IPS-18a (cell line): Measurements from ENCODE around the gene TTBK2.

Experiments
- H3K27ac ChIP-seq: one replicate; pipeline ENCODE4 v1.5.1; 2013; ENCODE audit warnings: low read length
- H3K27me3 ChIP-seq: one replicate; pipeline ENCODE4 v1.6.1; 2013; ENCODE audit warnings: mild to moderate bottlenecking, low read length; ENCODE audit not compliant: control insufficient read depth, insufficient read depth
- H3K36me3 ChIP-seq: one replicate; pipeline ENCODE4 v1.6.1; 2013; ENCODE audit warnings: low read depth, low read length; ENCODE audit not compliant: control insufficient read depth
- H3K4me1 ChIP-seq: one replicate; pipeline ENCODE4 v1.6.1; 2013; ENCODE audit warnings: low read depth, low read length; ENCODE audit not compliant: control insufficient read depth
- H3K4me3 ChIP-seq: one replicate; pipeline ENCODE4 v1.5.1; 2013; ENCODE audit warnings: low read length
- H3K9ac ChIP-seq: one replicate; pipeline ENCODE4 v1.6.1; 2013; ENCODE audit warnings: mild to moderate bottlenecking, low read length, moderate library complexity
- H3K9me3 ChIP-seq: one replicate; pipeline ENCODE4 v1.6.1; 2013; ENCODE audit warnings: low read depth, low read length; ENCODE audit not compliant: control insufficient read depth

Gene TTBK2

DNA sequence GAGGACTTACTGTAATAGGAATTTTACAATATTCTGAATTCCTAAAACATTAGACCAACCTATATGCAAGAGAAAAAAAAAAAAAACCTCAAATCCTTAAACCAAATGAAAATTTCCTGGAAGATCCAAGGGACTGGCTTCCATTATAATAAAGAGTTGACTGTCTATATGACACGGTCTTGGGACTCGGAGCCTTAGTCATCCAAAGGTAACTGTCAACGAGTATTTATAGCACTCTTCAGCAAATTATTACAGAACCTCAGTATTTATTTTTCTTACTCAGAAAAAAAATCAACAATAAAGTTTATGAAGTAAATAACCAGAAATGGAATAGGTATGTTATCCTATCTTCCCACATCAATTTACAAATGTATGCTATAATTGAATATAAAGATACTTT, 66.0 kb downstream of the TTBK2 start:
- Histone ChIP-seq H3K4me3 (no peak overlapping the region), H3K27ac (no peak overlapping the region), H3K36me3 (no peaks in the 10 kb centered on the region), H3K9ac (no peak overlapping the region), H3K9me3 (no peaks in the 10 kb centered on the region), H3K4me1 (no peaks in the 10 kb centered on the region), H3K27me3 (no peaks in the 10 kb centered on the region)

DNA sequence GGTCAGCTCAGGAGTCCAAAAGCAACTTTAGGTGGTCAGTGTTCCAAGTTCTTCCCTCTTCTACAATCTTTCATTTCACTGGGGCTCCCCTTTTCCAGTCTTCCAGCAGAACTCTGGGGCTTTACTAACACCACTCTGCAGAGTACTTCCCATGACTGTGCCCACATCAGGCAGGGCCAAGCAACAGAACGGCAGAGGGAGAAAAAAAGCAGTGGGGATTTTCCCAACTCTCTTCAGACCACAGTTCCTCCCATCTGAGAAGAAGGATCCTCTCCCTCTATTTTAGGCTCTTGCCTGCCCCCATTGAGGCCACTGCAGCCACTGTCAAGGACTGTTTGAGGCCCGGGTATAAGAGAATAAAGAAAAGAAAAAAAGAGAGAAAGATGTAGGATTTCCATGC, 70.7 kb downstream of the TTBK2 start:
- H3K27me3 ChIP-seq = no peaks in the 10 kb centered on the region
- H3K9me3 ChIP-seq = no peaks in the 10 kb centered on the region
- no peak overlapping the region for H3K4me3 ChIP-seq
- no peaks in the 10 kb centered on the region for H3K36me3 ChIP-seq
- no peak overlapping the region for H3K27ac ChIP-seq
- no peak overlapping the region for H3K9ac ChIP-seq
- peaks cover 5% of the 10 kb centered on the region for H3K4me1 ChIP-seq

DNA sequence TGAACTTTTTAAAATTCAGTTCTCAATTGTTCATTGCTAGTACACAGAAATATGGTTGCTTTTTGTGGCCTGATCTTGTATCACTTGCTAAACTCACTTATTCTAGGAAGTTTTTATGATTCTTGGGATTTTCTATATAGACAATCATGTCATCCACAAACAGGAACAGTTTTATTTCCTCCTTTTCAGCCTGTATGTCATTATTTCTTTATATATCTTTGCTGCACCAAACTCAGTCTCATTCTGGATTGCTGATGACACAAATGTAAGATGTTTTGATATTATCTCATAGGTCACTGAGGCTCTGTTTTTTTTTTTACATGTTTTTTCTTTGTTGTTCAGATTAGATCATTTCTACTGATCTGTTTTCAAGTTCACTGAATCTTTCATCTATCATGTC, 71.7 kb downstream of the TTBK2 start:
- no peak overlapping the region for H3K27ac ChIP-seq
- H3K9me3 ChIP-seq = no peaks in the 10 kb centered on the region
- no peaks in the 10 kb centered on the region for H3K36me3 ChIP-seq
- no peaks in the 10 kb centered on the region for H3K27me3 ChIP-seq
- H3K4me3 ChIP-seq = no peak overlapping the region
- peaks cover 5% of the 10 kb centered on the region for H3K4me1 ChIP-seq
- no peak overlapping the region for H3K9ac ChIP-seq

DNA sequence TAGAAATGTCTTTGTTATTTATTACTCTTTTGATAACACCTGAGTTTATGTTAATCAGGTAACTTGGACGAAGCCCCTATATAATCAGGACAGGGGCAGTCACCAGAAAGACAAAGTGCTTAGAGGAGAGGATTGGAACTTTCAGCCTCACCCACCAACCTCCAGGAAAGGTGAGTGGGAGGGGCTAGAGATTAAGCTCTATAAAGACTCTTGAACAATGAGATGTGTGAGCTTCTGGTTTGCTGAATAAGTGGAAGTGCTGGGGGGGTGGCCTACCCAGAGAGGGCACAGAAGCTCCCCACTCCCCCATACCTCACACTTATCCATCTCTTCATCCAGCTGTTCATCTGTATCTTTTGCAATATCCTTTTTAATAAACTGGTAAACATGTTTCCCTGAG, 73.9 kb downstream of the TTBK2 start:
- H3K4me1 ChIP-seq = peaks cover 5% of the 10 kb centered on the region
- H3K4me3 ChIP-seq = no peak overlapping the region
- no peak overlapping the region for H3K9ac ChIP-seq
- H3K27me3 ChIP-seq = no peaks in the 10 kb centered on the region
- no peaks in the 10 kb centered on the region for H3K9me3 ChIP-seq
- H3K36me3 ChIP-seq = no peaks in the 10 kb centered on the region
- no peak overlapping the region for H3K27ac ChIP-seq

DNA sequence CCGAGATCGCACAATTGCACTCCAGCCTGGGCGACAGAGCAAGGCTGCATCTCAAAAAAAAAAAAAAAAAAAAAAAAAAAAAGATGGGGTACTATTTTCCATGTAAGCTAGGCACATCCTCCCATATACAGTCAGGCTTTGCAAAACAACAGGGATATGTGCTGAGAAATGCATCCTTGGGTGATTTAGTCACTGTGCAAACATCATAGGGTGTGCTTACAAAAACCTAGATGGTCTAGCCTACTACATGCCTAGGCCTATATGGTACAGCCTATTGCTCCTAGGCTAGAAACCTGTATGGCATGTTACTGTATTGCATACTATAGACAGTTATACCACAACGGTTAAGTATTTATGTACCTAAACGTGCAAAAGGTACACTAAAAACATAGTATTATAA, 75.0 kb downstream of the TTBK2 start:
- Histone ChIP-seq H3K4me1 (peaks cover 5% of the 10 kb centered on the region), H3K4me3 (no peak overlapping the region), H3K9ac (no peak overlapping the region), H3K36me3 (no peaks in the 10 kb centered on the region), H3K27me3 (no peaks in the 10 kb centered on the region), H3K27ac (no peak overlapping the region), H3K9me3 (no peaks in the 10 kb centered on the region)

DNA sequence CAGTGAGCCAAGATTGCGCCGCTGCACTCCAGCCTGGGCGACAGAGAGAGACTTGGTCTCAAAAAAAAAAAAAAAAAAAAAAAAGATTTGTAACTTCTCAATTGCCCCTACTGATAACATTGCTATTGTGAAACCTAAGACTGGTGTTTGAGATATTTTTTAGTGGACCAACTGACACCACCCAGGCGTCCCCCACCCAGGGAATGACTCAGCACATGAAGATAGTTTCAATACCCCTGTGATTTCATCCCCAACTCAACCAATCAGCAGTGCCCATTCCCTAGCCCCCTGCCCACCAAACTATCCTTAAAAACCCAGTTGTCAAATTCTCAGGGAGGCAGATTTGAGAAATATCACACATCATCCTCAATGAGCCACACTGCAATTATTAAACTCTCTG, 76.9 kb downstream of the TTBK2 start:
- no peaks in the 10 kb centered on the region for H3K27me3 ChIP-seq
- no peaks in the 10 kb centered on the region for H3K9me3 ChIP-seq
- peaks cover 5% of the 10 kb centered on the region for H3K4me1 ChIP-seq
- no peak overlapping the region for H3K27ac ChIP-seq
- no peak overlapping the region for H3K9ac ChIP-seq
- H3K4me3 ChIP-seq = no peak overlapping the region
- no peaks in the 10 kb centered on the region for H3K36me3 ChIP-seq

DNA sequence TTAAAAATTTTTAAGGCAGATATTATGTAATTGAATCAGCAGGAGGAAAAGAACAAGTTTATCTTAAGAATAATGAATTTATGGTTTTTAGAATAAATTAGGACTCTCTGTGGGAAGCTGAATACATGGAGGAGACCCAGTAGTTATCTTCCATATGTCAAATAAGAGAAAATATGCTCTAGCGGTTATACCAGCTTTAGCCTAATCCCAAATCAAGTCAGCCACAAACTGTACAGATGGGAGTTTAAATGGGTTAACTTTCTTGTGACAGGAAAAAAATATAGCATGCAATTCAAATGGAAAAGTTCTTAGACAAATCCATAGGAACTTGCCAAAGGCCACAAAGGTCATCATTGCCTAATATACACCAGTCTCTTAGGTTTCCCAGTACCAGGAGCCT, 84.3 kb downstream of the TTBK2 start:
- Histone ChIP-seq H3K27ac (no peak overlapping the region), H3K9ac (no peak overlapping the region), H3K4me3 (no peak overlapping the region), H3K36me3 (no peaks in the 10 kb centered on the region), H3K4me1 (no peaks in the 10 kb centered on the region), H3K9me3 (no peaks in the 10 kb centered on the region), H3K27me3 (no peaks in the 10 kb centered on the region)

DNA sequence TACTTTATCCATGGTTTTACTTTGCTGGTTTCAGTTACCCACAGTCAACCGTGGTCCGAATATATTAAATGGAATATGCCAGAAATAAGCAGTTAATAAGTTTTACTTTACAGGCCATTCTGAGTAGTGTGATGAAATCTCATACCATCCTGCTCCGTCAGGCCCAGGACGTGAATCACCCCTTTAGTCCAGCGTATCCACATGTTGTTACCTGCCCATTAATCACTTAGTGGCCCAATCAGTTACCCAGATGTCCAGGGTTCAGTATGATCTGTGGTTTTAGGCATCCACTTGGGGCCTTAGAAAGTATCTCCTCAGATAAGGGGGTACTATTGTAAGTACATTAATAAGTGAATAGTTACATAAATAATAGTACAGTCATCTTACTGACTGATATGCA, 88.0 kb downstream of the TTBK2 start:
- no peak overlapping the region for H3K9ac ChIP-seq
- H3K4me3 ChIP-seq = no peak overlapping the region
- no peaks in the 10 kb centered on the region for H3K9me3 ChIP-seq
- no peak overlapping the region for H3K27ac ChIP-seq
- no peaks in the 10 kb centered on the region for H3K4me1 ChIP-seq
- no peaks in the 10 kb centered on the region for H3K36me3 ChIP-seq
- no peaks in the 10 kb centered on the region for H3K27me3 ChIP-seq

DNA sequence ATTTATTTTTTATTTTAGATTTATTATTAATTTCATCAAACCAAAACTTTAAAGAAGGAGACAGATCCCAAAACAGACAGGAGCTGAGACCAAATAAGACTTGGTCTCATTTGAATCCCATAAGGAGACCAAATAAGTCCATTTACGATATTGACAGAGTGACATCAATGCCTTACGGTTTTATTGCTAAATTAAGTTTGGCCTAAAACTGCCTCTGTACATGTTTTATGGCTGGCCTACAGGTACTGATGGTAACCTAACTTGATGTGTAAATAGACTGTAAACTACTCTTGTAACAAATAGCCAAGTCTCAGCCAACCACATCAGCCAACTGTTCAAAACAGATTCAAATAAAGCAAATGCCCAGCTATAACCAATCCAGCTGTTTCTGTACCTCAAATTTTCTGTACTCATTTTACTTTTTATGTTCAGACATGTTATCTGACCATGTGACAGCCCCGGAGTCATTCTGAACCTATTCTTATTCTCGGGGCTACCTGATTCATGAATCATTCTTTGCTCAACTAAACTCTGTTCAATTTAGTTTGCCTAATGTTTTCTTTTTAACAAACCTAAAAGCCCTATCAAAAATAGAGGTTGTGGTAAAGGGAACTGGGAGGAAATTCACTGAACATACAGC, 94.2 kb downstream of the TTBK2 start:
- H3K27ac ChIP-seq = no peak overlapping the region

DNA sequence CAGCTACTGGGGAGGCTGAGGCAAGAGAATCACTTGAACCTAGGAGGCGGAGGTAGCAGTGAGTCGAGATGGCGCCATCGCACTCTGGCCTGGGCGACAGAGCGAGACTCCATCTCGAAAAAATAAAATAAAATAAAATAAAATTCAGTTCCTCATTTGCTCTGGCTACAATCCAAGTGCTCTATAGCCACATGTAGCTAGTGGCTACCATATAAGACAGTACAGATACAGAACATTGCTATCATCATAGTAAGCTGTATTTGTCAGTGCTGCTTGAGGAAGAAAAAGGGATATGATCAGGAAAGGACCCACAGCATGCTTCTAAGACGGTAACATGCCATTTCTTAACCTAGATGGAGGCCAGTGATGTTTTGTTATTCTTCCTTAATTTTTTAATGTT, 95.0 kb downstream of the TTBK2 start:
- H3K27ac ChIP-seq = no peak overlapping the region
- H3K9me3 ChIP-seq = no peaks in the 10 kb centered on the region
- H3K4me3 ChIP-seq = no peak overlapping the region
- H3K36me3 ChIP-seq = no peaks in the 10 kb centered on the region
- no peak overlapping the region for H3K9ac ChIP-seq
- H3K4me1 ChIP-seq = no peaks in the 10 kb centered on the region
- H3K27me3 ChIP-seq = no peaks in the 10 kb centered on the region

More for the DNA sequence above, 94.2 kb downstream of the TTBK2 start:
- H3K36me3 ChIP-seq = no peaks in the 10 kb centered on the region
- H3K4me3 ChIP-seq = no peak overlapping the region
- H3K9ac ChIP-seq = no peak overlapping the region
- no peaks in the 10 kb centered on the region for H3K9me3 ChIP-seq
- H3K27me3 ChIP-seq = no peaks in the 10 kb centered on the region
- H3K4me1 ChIP-seq = no peaks in the 10 kb centered on the region

DNA sequence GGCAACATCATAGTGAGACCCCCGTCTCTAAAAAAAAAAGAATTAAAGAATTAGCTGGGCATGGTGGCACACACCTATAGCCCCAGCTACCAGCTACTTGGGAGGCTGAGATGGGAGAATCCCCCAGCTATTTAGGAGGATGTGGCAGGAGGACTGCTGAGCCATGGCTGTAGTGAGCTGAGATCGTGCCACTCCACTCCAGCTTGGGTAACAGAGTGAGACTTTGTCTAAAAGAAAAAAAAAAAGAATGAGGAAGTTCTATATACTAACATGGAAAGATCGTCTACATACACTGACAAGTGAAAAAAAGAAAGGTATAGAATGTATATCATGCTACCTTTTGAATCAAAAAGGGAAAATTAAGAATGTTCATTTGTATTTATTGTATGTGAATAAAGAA, 99.8 kb downstream of the TTBK2 start:
- Histone ChIP-seq H3K36me3 (no peaks in the 10 kb centered on the region), H3K9me3 (no peaks in the 10 kb centered on the region), H3K4me3 (no peak overlapping the region), H3K9ac (no peak overlapping the region), H3K27me3 (no peaks in the 10 kb centered on the region), H3K4me1 (no peaks in the 10 kb centered on the region), H3K27ac (no peak overlapping the region)

DNA sequence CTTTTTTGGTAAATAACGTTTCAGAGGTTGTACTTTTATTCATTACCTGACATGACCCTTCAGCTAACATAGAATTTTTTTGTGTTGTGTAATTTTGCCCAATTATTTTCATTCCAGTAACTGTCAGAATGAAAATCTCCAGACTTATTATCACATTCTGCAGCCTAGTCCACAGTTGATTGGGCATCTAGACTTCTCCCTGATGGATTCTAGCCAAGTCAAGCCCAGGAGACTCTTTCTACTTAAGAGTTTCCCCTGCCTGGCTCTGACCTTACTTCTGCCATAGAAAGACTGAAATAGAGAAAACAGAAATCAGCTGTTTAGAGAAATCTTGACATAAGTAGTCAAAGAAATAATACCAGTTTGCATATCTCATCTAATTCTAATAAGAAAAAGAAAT, 100.8 kb downstream of the TTBK2 start:
- Histone ChIP-seq H3K4me1 (no peaks in the 10 kb centered on the region), H3K9ac (no peak overlapping the region), H3K27me3 (no peaks in the 10 kb centered on the region), H3K9me3 (no peaks in the 10 kb centered on the region), H3K4me3 (no peak overlapping the region), H3K36me3 (no peaks in the 10 kb centered on the region), H3K27ac (no peak overlapping the region)
